Adipocyte (in vitro differentiated cells): ENCODE results near the gene DHCR24.

Experiments used
- DNase-seq: peaks from one replicate; pipeline ENCODE4 v3.0.0-alpha.2; 2015; ENCODE audit warnings: low read depth
- H3K27me3 ChIP-seq: replicated peaks from 2 replicates; pipeline ENCODE4 v1.7.0; 2013; ENCODE audit warnings: mild to moderate bottlenecking, low read length, moderate library complexity; ENCODE audit not compliant: control insufficient read depth, insufficient read depth
- H3K36me3 ChIP-seq: 2 replicates; pipeline ENCODE4 v1.7.0; 2013; ENCODE audit warnings: low read length, mild to moderate bottlenecking, moderate library complexity; ENCODE audit not compliant: control insufficient read depth, insufficient read depth, severe bottlenecking
- H3K4me1 ChIP-seq: 2 replicates; pipeline ENCODE4 v1.7.0; 2013; ENCODE audit warnings: mild to moderate bottlenecking, low read length, moderate library complexity; ENCODE audit not compliant: control insufficient read depth, insufficient read depth
- H3K4me3 ChIP-seq: 2 replicates; pipeline ENCODE4 v1.7.0; 2013; ENCODE audit warnings: mild to moderate bottlenecking, low read length, moderate library complexity
- H3K9ac ChIP-seq: 2 replicates; pipeline ENCODE4 v1.7.0; 2013; ENCODE audit warnings: mild to moderate bottlenecking, low read length, moderate library complexity
- H3K9me3 ChIP-seq: 2 replicates; pipeline ENCODE4 v1.7.0; 2013; ENCODE audit warnings: mild to moderate bottlenecking, low read length, moderate library complexity; ENCODE audit not compliant: control insufficient read depth

DHCR24 gene

DNA sequence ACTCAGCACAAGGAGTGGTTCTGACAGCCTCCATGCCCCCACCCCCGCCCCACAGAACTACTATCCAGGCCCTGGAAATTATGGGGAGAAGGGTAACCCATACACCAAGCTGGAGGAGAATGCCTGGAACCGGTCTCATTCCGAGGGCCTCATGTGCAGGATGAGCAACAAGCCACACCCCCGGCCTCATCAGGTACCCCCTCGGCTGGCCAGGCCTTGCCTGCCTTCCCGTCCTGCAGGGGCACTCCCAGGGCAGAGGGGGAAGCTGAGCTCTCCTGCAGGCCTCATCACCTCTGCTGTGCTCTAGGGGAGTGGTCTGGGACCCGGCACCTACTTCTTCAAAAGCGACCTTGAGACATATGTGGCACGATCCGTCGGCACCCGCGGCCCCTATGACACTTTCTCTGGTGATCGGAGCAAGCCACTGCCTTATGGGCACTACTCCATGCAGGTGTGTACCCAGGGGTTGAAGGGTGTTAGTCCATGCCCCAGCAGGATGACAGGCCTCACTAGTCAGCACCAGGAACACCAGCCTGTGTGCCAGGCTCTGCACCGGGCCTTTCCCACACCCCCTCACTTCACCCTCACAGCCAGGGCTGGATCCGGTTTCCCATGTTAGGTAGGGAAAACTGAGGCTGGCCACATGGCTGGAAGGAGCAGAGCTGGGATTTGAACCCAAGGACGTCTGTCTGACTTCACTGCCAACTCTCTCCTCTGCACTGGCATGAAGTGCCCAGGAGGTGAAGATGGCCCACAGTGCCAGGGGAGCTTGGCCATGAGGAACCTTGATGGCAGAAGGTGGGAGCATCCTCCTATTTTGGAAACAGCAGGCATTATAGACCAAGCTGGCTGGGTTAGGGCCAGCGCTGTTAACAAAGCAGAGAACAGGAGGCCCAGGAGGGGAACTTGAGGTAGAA, 75.0 kb downstream of the DHCR24 start:
- no peak for DNase-seq
- H3K36me3 ChIP-seq, result no peaks in the 10 kb centered on the region
- peaks cover 7% of the 10 kb centered on the region for H3K27me3 ChIP-seq
- H3K9me3 ChIP-seq, result no peaks in the 10 kb centered on the region
- no peak overlapping the region for H3K4me3 ChIP-seq
- H3K9ac ChIP-seq, result no peak overlapping the region
- H3K4me1 ChIP-seq, result no peaks in the 10 kb centered on the region

DNA sequence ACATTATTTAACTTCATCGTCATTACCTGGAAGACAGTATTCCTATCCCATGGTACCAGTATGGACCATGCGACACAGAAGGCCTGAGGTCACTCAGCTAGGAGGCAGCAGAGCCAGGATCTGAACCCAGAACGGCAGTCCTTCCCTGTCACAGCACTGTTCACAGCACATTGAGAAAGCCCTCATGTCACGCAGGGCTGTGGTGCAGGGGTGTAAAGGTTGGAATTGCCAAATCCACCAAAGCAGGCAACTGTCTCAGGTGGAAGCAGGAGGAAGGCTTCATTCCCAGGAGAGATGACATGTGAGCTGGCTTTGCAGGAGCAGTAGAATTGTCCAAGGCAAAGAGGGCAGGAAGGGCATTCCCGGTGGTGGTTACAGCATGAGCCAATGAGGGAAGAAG, 75.9 kb downstream of the DHCR24 start:
- Histone ChIP-seq H3K9me3 (no peaks in the 10 kb centered on the region), H3K9ac (no peak overlapping the region), H3K36me3 (no peaks in the 10 kb centered on the region), H3K27me3 (peaks cover 7% of the 10 kb centered on the region), H3K4me1 (no peaks in the 10 kb centered on the region), H3K4me3 (no peak overlapping the region)
- DNase-seq, result no peak

- H3K9ac ChIP-seq, result no peak overlapping the region
- DNase-seq, result peak; percentile 78
- H3K36me3 ChIP-seq, result no peaks in the 10 kb centered on the region
- no peaks in the 10 kb centered on the region for H3K9me3 ChIP-seq
- no peak overlapping the region for H3K4me3 ChIP-seq
- H3K4me1 ChIP-seq, result no peaks in the 10 kb centered on the region
- peaks cover 7% of the 10 kb centered on the region for H3K27me3 ChIP-seq
Observed at GRCh38 chr1:54810153-54810942, 76.6 kb downstream of the DHCR24 start.

- Histone ChIP-seq H3K4me3 (no peak overlapping the region), H3K27me3 (peaks cover 7% of the 10 kb centered on the region), H3K9me3 (no peaks in the 10 kb centered on the region), H3K36me3 (no peaks in the 10 kb centered on the region), H3K4me1 (peaks cover 3% of the 10 kb centered on the region), H3K9ac (no peak overlapping the region)
- DNase-seq, result no peak
Observed at GRCh38 chr1:54809496-54810074, 77.4 kb downstream of the DHCR24 start.

GRCh38 chr1:54808443-54809207, 78.4 kb downstream of the DHCR24 start:
- H3K36me3 ChIP-seq, result no peaks in the 10 kb centered on the region
- no peaks in the 10 kb centered on the region for H3K9me3 ChIP-seq
- H3K9ac ChIP-seq, result no peak overlapping the region
- no peak for DNase-seq
- peaks cover 12% of the 10 kb centered on the region for H3K4me1 ChIP-seq
- H3K27me3 ChIP-seq, result no peaks in the 10 kb centered on the region
- H3K4me3 ChIP-seq, result no peak overlapping the region

DNA sequence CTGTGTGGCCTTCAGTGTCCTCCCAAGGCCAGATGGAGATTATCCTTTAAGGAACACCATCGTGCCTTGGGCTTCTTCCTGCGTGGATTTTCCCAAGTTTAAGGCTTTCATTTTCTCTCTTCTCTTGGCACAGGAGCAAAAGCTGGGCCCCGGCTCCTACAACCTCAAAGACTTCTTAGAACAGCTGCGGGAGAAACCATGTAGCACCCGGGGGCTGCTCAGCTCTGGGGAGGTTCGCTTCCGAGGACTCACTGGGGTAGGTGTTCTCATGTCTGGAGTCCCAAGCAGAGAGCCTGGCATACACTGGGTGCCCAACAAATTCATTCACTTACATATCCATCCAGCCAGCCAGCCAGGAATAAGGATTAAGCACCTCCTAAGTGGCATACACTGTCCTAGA, 79.2 kb downstream of the DHCR24 start:
- no peak for DNase-seq
- Histone ChIP-seq H3K9me3 (no peaks in the 10 kb centered on the region), H3K4me1 (peaks cover 14% of the 10 kb centered on the region), H3K4me3 (no peak overlapping the region), H3K27me3 (no peaks in the 10 kb centered on the region), H3K9ac (no peak overlapping the region), H3K36me3 (no peaks in the 10 kb centered on the region)

- H3K36me3 ChIP-seq, result no peaks in the 10 kb centered on the region
Observed at GRCh38 chr1:54806931-54807611, 79.9 kb downstream of the DHCR24 start.

DNA sequence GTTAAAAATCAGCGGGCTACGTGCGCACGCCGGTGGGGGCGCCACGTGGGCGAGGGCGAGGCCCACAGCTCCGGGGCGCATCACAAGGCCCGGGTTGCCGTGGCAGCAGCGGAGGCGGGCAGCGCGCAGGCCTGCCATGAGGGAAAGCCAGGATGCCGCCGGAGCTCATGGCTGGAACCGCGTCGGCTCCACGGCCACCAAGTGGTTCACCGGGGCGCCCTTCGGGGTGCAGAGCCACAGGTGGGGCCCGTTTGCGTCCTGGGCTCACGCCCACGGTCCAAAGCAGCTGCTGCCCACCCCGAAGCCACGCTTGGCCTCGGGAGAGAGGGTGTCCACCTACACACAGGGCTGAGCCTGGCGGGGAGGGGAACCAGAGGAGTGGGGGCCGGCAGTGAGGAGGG, 81.0 kb downstream of the DHCR24 start:
- Histone ChIP-seq H3K9me3 (no peaks in the 10 kb centered on the region), H3K9ac (no peak overlapping the region), H3K27me3 (peaks cover 10% of the 10 kb centered on the region), H3K4me3 (no peak overlapping the region), H3K36me3 (no peaks in the 10 kb centered on the region), H3K4me1 (peaks cover 18% of the 10 kb centered on the region)
- no peak for DNase-seq

More at GRCh38 chr1:54806931-54807611, 79.9 kb downstream of the DHCR24 start:
- H3K4me1 ChIP-seq, result peaks cover 14% of the 10 kb centered on the region
- no peak for DNase-seq
- H3K4me3 ChIP-seq, result no peak overlapping the region
- no peak overlapping the region for H3K9ac ChIP-seq
- H3K9me3 ChIP-seq, result no peaks in the 10 kb centered on the region
- H3K27me3 ChIP-seq, result no peaks in the 10 kb centered on the region

- Histone ChIP-seq H3K4me3 (no peak overlapping the region), H3K4me1 (peaks cover 18% of the 10 kb centered on the region), H3K27me3 (peaks cover 11% of the 10 kb centered on the region), H3K9me3 (no peaks in the 10 kb centered on the region), H3K36me3 (no peaks in the 10 kb centered on the region), H3K9ac (no peak overlapping the region)
- no peak for DNase-seq
Observed at GRCh38 chr1:54805466-54805865, 81.5 kb downstream of the DHCR24 start.

DNA sequence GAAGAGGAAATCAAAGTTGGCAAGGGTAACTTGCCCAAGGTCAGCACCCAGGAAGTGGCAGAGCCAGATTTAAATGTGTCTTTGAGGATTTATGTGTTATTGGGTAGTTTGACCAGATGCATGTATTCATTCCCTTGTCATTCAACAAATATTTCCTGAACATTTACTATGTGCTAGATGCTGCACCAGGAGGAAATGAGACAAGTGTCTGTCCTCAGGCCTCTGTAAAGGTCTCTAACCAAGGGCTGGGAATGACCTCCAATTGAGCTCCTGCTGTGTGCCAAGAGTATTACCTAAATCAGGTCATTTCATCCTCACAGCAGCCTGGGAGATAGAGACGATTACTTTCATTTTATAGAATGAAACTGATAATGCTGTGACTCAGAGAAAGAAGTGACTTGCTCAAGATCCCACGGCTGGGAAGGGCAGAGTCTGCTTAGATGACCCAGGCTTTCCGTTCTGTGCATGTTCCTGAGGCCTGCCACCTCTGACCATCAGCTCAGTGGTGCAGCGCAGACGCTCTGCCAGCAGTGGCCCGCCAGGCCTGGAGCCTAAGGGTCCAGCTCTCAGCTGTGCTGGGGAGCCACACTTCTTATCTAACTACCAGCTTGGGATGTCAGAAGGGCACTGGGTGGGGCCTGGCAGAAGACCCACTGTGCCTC, 82.4 kb downstream of the DHCR24 start:
- DNase-seq, result no peak
- Histone ChIP-seq H3K27me3 (peaks cover 18% of the 10 kb centered on the region), H3K4me1 (peaks cover 18% of the 10 kb centered on the region), H3K9me3 (no peaks in the 10 kb centered on the region), H3K36me3 (no peaks in the 10 kb centered on the region), H3K9ac (no peak overlapping the region), H3K4me3 (no peak overlapping the region)
